C4-2B (cell line): Measurements from ENCODE around the gene ZDHHC22.

Experiments used
- ZFX ChIP-seq: fragments of 450-650 bp; IDR thresholded peaks from 2 replicates; pipeline ENCODE4 v1.6.1; 2017
- TF ChIP-seq, protein P1 (sequence below): fragments of 450-650 bp; conservative IDR thresholded peaks from 2 replicates; pipeline ENCODE4 v1.5.1; 2017; ENCODE audit warnings: mild to moderate bottlenecking

DNA sequence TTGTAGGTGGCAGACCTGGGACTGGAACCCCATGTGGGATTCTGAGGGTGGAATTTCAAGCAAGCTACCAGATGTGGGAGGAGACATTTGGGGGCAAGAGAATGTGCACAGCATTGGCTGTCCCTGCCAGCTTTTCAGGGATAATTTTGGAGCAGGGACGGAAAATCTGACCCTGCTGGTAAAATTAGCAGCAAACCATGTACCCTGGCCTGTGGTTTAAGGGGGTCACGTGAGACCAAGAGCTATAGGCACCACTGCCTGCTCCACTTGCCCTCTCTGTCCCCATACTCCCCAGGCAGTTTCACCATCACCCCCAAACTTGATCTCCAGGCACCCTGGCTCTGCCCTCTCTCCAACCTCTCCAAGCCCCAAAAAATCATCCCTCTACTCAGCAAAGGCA is 13.5 kb upstream of the ZDHHC22 start:
- TF ChIP-seq, protein P1, sequence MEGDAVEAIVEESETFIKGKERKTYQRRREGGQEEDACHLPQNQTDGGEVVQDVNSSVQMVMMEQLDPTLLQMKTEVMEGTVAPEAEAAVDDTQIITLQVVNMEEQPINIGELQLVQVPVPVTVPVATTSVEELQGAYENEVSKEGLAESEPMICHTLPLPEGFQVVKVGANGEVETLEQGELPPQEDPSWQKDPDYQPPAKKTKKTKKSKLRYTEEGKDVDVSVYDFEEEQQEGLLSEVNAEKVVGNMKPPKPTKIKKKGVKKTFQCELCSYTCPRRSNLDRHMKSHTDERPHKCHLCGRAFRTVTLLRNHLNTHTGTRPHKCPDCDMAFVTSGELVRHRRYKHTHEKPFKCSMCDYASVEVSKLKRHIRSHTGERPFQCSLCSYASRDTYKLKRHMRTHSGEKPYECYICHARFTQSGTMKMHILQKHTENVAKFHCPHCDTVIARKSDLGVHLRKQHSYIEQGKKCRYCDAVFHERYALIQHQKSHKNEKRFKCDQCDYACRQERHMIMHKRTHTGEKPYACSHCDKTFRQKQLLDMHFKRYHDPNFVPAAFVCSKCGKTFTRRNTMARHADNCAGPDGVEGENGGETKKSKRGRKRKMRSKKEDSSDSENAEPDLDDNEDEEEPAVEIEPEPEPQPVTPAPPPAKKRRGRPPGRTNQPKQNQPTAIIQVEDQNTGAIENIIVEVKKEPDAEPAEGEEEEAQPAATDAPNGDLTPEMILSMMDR, result no peak
- TF ChIP-seq ZFX, result no peak
